PC-3 (cell line): Measurements from ENCODE around the gene DHCR7. TPM values are rescaled to one million over a fixed set of nuclear protein-coding genes. Genes with fewer than 3 reads are reported as not detected.

ENCODE experiments used
- ATAC-seq: fragments of 200-7000 bp; cut with Tn5 transposase; 2 replicates; pipeline ENCODE4 v1.9.1; 2020; ENCODE audit warnings: mild to moderate bottlenecking, moderate library complexity
- BruUV-seq: library from RNA; stranded (reverse); fragments of 400-500 nt; replicated peaks from 2 replicates; lab custom pipeline; 2021; lab: Mats Ljungman, UMichigan
- CTCF ChIA-PET: fragments of 300-600 bp; sonication (Branson Sonifier 250); formaldehyde crosslinking; loops from one replicate; lab custom pipeline; 2022; ENCODE audit warnings: antibody characterized with exemption; lab: Charles Lee
- POLR2A ChIA-PET: fragments of 300-600 bp; sonication (Branson Sonifier 250); formaldehyde crosslinking; loops from one replicate; lab custom pipeline; 2022; ENCODE audit warnings: antibody characterized with exemption; ENCODE audit not compliant: unreplicated experiment; lab: Charles Lee
- DNase-seq: peaks from one replicate; pipeline ENCODE4 v3.0.0-alpha.2; 2015
- H2AFZ ChIP-seq: fragments of 300-600 bp; sonication (generic); 2 replicates; pipeline ENCODE4 v1.6.0; 2016; ENCODE audit warnings: antibody characterized with exemption, low read length
- H3F3A ChIP-seq: fragments of 300-600 bp; sonication (generic); one replicate; pipeline ENCODE4 v1.6.0; 2017; ENCODE audit warnings: antibody characterized with exemption, low read length, control low read depth, mild to moderate bottlenecking; ENCODE audit not compliant: unreplicated experiment
- H3K27ac ChIP-seq: fragments of 300-600 bp; sonication (generic); 2 replicates; pipeline ENCODE4 v1.5.1; 2016; ENCODE audit warnings: mild to moderate bottlenecking, low read length
- H3K27me3 ChIP-seq: fragments of 300-600 bp; sonication (generic); 2 replicates; pipeline ENCODE4 v1.6.1; 2016; ENCODE audit warnings: low read length, mixed read lengths
- H3K36me3 ChIP-seq: fragments of 300-600 bp; sonication (generic); 2 replicates; pipeline ENCODE4 v1.6.1; 2016; ENCODE audit warnings: low read depth, mixed run types, low read length, mixed read lengths
- H3K4me1 ChIP-seq: fragments of 300-600 bp; sonication (generic); 2 replicates; pipeline ENCODE4 v1.5.1; 2016; ENCODE audit warnings: low read length; ENCODE audit not compliant: insufficient read depth
- H3K4me2 ChIP-seq: fragments of 300-600 bp; sonication (generic); 2 replicates; pipeline ENCODE4 v1.6.0; 2016; ENCODE audit warnings: low read length
- H3K4me3 ChIP-seq: fragments of 300-600 bp; sonication (generic); 2 replicates; pipeline ENCODE4 v1.5.1; 2016; ENCODE audit warnings: mild to moderate bottlenecking, low read length, mixed read lengths
- H3K79me2 ChIP-seq: fragments of 300-600 bp; sonication (generic); 2 replicates; pipeline ENCODE4 v1.6.1; 2017; ENCODE audit warnings: low read length, mixed read lengths
- H3K9ac ChIP-seq: fragments of 300-600 bp; sonication (generic); 2 replicates; pipeline ENCODE4 v1.6.0; 2016; ENCODE audit warnings: mild to moderate bottlenecking, low read length
- H3K9me2 ChIP-seq: fragments of 300-600 bp; sonication (generic); replicated peaks from 2 replicates; pipeline ENCODE4 v1.6.1; 2016; ENCODE audit warnings: mixed run types, low read length, mixed read lengths
- H3K9me3 ChIP-seq: fragments of 300-600 bp; sonication (generic); 2 replicates; pipeline ENCODE4 v1.6.1; 2016; ENCODE audit warnings: low read length, mixed read lengths
- H4K20me1 ChIP-seq: fragments of 300-600 bp; sonication (generic); 2 replicates; pipeline ENCODE4 v1.6.1; 2016; ENCODE audit warnings: low read length, mixed read lengths
- CTCF ChIP-seq: fragments of 300-600 bp; sonication (generic); conservative IDR thresholded peaks from 2 replicates; pipeline ENCODE4 v1.5.1; 2017; ENCODE audit warnings: antibody characterized with exemption, low read depth, mild to moderate bottlenecking, low read length
- EZH2 ChIP-seq: fragments of 300-600 bp; sonication (generic); IDR thresholded peaks from one replicate; pipeline ENCODE4 v1.6.1; 2017; ENCODE audit warnings: antibody characterized with exemption, mild to moderate bottlenecking, low read length; ENCODE audit not compliant: unreplicated experiment
- EZH2phosphoT487 ChIP-seq: fragments of 300-600 bp; sonication (generic); IDR thresholded peaks from 2 replicates; pipeline ENCODE4 v1.6.1; 2018; ENCODE audit warnings: mild to moderate bottlenecking, antibody characterized with exemption, low read length, borderline replicate concordance
- intact Hi-C: fragments of 100-400 bp; cut with micrococcal nuclease; formaldehyde crosslinking; loops from 2 replicates; pipeline ENCODE4 v1.9.0; 2023
- total RNA-seq: library from RNA; depleted of rRNA; stranded (reverse); fragments of >200 nt; gene quantifications from 2 replicates; pipeline ENCODE4 v1.2.3, GENCODE V29; 2014

The DHCR7 gene
- total RNA-seq, 1 experiment from 2014 or later: 127 TPM

- Histone ChIP-seq H3K9me2 (no peaks in the 10 kb centered on the region), H3K27ac (no peak overlapping the region), H3K36me3 (no peaks in the 10 kb centered on the region), H3F3A (no peaks in the 10 kb centered on the region), H3K4me2 (no peak overlapping the region), H3K9me3 (no peaks in the 10 kb centered on the region), H4K20me1 (no peaks in the 10 kb centered on the region), H2AFZ (no peak overlapping the region), H3K4me1 (no peaks in the 10 kb centered on the region), H3K27me3 (peaks cover 50% of the 10 kb centered on the region), H3K9ac (no peak overlapping the region), H3K4me3 (no peak overlapping the region), H3K79me2 (no peaks in the 10 kb centered on the region)
- ChIA-PET CTCF (no interaction called here), POLR2A (no interaction called here)
- TF ChIP-seq EZH2phosphoT487 (no peak), EZH2 (no peak), CTCF (no peak)
- DNase-seq: no peak
- intact Hi-C loops: no loop called here
- ATAC-seq: no peak
- BruUV-seq: no TSS peak
Measured at GRCh38 chr11:71395774-71396173, 52.4 kb downstream of the DHCR7 start.

GRCh38 chr11:71395263-71395560 is 53.0 kb downstream of the DHCR7 start:
- TF ChIP-seq EZH2 (no peak), EZH2phosphoT487 (no peak), CTCF (no peak)
- Histone ChIP-seq H3K4me2 (no peak overlapping the region), H3K9ac (no peak overlapping the region), H3K4me1 (no peaks in the 10 kb centered on the region), H3K9me2 (no peaks in the 10 kb centered on the region), H3K4me3 (no peak overlapping the region), H2AFZ (no peak overlapping the region), H3K27ac (no peak overlapping the region), H3F3A (no peaks in the 10 kb centered on the region), H3K36me3 (no peaks in the 10 kb centered on the region), H3K27me3 (peaks cover 56% of the 10 kb centered on the region), H3K9me3 (no peaks in the 10 kb centered on the region), H4K20me1 (no peaks in the 10 kb centered on the region), H3K79me2 (no peaks in the 10 kb centered on the region)
- ChIA-PET CTCF (no interaction called here), POLR2A (no interaction called here)
- BruUV-seq: no TSS peak
- intact Hi-C loops: no loop called here
- ATAC-seq (no peak), DNase-seq (no peak)

- Histone ChIP-seq H3K36me3 (no peaks in the 10 kb centered on the region), H3K9me2 (no peaks in the 10 kb centered on the region), H3K4me2 (no peak overlapping the region), H3K79me2 (no peaks in the 10 kb centered on the region), H3F3A (no peaks in the 10 kb centered on the region), H3K27ac (no peak overlapping the region), H3K4me3 (no peak overlapping the region), H3K4me1 (no peaks in the 10 kb centered on the region), H2AFZ (no peak overlapping the region), H3K27me3 (peaks cover 75% of the 10 kb centered on the region), H3K9me3 (no peaks in the 10 kb centered on the region), H3K9ac (no peak overlapping the region), H4K20me1 (no peaks in the 10 kb centered on the region)
- no peak for ATAC-seq
- ChIA-PET CTCF (no interaction called here), POLR2A (no interaction called here)
- no peak for DNase-seq
- no TSS peak for BruUV-seq
- intact Hi-C loops: no loop called here
- no peak for TF ChIP-seq EZH2phosphoT487
- no peak for TF ChIP-seq CTCF
- TF ChIP-seq EZH2: no peak
Measured at GRCh38 chr11:71393283-71393682, 54.9 kb downstream of the DHCR7 start.
